ENCODE measurements around the gene ZNF211.

ZNF211 gene

DNA sequence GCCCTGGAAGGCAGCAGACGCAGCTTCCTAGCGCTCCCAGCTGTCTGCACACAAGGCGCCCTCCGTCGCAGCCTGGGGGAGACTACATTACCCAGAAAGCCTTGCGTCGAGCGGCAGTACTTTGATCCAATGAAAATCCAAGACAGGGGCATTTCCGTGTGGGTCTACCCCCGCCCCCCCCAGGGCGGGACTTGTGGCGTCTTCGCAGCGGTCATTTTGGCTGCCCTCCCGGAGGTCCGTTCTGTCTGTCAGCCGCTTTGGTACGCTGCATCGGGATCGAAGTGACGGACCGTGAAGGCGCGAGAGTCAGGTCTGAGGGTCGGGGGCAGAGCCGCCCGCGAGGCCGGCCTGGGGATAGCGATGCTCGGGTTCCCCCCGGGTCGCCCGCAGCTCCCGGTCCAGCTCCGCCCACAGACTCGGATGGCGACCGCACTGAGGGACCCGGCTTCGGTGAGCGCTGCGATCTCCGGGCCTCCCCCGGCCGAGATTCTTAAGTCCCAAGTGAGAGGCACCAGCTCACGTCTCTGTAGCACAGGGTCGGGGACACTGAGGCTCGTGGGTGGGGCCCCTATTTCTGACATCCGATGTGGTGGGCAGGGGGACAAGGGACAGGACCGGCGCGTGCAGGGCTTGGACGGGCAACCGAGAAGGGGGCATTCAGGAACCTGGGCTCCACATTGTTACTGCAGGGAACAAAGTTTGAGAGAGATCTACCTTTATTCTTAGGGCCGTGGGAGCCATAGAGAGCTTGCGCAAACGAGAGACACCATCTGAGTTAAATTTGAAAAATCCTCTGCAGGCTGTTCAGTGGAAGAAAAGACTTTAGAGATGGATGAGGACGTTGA is at the start of gene ZNF211:
Gene ZNF211 (plus strand): TSS at position 182 of the 845 bp plus-strand sequence. CDS start 179 bp downstream, at position 361.
- Mint-ChIP-seq H3K27ac (peak within 1 kb of the TSS; percentile 89), H3K9me3 (peaks cover 49% of the 10 kb centered on the region), H3K27me3 (no peaks in the 10 kb centered on the region), H3K4me1 (ENCODE audit: low read depth) (peaks cover 22% of the 10 kb centered on the region), H3K36me3 (ENCODE audit: low read depth) (peaks cover 70% of the 10 kb centered on the region), H3K4me3 (peak within 1 kb of the TSS; percentile 91)
- peak; percentile 88 for DNase-seq

DNA sequence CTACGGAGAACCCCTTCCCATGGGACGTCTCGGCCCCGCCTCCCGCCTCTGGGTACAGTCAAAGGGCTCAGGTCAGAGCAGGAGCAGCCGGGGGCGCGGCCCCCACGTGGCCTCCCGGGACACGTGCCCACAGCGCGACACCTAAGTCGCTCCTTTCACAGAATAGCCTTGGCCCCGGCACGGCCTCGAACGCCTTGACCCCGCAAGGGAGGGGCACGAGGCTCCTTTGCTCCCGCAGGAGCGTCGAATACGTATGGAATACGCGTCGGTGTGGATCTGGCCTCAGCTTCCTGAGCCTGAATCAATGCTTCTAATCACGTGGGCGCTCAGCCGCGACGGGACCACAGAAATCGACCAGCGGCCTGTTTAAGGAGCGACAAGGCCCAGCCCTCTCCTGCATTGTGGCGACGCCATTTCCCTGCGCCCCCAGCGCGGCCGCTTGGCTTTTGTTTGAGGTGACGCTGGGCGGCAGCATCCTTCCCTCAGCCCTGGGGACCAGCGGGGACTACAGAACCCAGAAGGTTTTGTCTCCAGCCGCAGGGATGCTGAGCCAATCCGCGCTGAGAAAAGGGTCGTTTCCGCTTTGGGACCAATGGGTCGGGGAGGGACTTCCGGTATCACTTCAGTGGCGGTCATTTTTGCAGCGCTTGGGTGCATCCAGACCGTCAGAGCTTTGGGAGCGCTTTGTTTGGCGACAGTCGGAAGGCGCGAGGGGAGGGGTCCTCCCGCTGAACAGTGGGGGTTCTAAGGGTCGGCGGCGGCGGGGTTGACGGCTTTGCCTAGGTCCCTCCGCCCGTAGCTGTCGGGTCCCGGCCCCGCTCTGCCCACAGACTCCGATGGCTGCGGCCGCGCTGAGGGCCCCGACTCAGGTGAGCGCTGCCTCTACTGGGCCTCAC is 49.2 kb upstream of the ZNF211 start, which contains the start of gene ZIK1:
Gene ZIK1 (plus strand): TSS at position 625 of the 896 bp plus-strand sequence. CDS start 212 bp downstream, at position 837.
- peak; percentile 84 for DNase-seq
- peak within 1 kb of the TSS; percentile 86 for H3K4me3 Mint-ChIP-seq
- no peaks in the 10 kb centered on the region for H3K27me3 Mint-ChIP-seq
- peaks cover 76% of the 10 kb centered on the region for H3K36me3 Mint-ChIP-seq (ENCODE audit: low read depth)
- H3K27ac Mint-ChIP-seq: peak within 1 kb of the TSS; percentile 87
- peaks cover 26% of the 10 kb centered on the region for H3K4me1 Mint-ChIP-seq (ENCODE audit: low read depth)
- H3K9me3 Mint-ChIP-seq: peaks cover 67% of the 10 kb centered on the region

DNA sequence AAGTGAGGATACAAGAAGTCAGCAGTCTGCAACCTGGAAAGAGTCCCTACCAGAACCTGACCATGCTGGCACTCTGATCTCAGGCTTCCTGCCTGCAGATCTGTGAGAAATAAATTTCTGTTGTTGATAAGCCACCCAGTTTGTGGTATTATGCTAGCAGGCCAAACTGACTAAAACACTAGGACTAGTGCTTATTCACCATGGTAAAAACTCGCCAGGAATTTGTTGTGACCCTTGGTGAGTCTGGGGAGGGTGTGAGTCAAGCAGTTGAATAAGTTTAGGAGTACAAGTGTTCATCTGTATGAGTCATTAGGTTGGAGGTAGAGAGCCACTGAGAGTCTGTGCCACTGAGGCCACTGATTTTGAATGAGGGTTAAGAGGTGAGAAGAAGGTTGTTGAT is 45.4 kb upstream of the ZNF211 start:
- DNase-seq: no peak
- H3K9me3 Mint-ChIP-seq: peaks cover 79% of the 10 kb centered on the region
- H3K4me1 Mint-ChIP-seq (ENCODE audit: low read depth): peaks cover 19% of the 10 kb centered on the region
- no peak overlapping the region for H3K4me3 Mint-ChIP-seq
- H3K27me3 Mint-ChIP-seq: no peaks in the 10 kb centered on the region
- no peak overlapping the region for H3K27ac Mint-ChIP-seq
- H3K36me3 Mint-ChIP-seq (ENCODE audit: low read depth): peaks cover 95% of the 10 kb centered on the region

DNA sequence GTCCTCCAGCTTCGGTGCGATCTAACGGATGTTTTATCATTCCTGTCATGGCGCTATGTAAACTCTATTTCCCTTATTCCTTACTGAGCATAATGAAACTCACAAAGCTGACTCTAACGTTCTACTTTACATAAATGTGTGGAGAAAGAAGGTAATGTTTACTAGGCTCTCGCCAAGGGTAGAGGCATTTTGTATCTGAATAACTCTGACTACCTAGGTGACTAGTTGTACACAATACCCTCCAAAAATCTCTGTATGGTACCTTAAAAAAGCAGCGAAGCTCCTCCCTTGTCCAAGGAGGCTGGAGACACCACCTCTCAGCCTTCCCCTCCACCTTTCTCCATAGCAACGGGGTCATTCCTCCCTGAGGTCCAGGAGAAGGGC is 33.6 kb upstream of the ZNF211 start:
- no peak for DNase-seq
- H3K36me3 Mint-ChIP-seq (ENCODE audit: low read depth): peaks cover 56% of the 10 kb centered on the region
- H3K27ac Mint-ChIP-seq: peak overlapping the region; percentile 79
- peaks cover 20% of the 10 kb centered on the region for H3K4me1 Mint-ChIP-seq (ENCODE audit: low read depth)
- H3K4me3 Mint-ChIP-seq: peak overlapping the region; percentile 85
- no peaks in the 10 kb centered on the region for H3K27me3 Mint-ChIP-seq
- peaks cover 60% of the 10 kb centered on the region for H3K9me3 Mint-ChIP-seq

DNA sequence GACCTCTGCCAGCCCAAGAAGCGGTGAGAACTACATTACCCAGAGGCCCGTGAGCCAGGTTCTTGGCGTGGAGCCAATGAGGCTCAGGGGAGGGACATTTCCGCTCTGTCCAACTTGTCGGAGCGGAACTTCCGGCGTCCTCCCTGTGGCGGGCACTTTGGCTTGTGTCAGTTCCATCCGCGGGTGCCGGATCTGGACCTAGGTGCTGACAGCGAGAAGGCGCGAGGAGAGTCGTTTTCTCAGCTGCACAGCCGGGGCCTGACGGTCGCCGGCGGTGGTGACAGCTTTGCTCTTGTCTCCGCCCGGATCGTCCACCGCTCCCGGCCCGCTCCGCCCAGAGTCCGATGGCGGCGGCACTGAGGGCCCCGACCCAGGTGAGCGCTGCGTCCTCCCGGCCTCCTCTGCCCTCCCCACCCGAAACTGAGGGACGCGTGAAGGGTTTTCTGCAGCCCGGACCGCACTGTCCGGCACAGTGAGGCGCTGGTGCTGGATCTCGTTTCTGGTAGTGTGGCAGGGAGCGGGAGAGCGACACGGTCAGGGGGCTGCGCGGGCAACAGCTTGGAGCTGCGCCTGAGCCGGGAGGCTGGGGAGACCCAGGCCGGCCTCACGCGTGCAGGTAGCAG is 33.1 kb upstream of the ZNF211 start, which contains the start of gene ZNF530:
Gene ZNF530 (plus strand): TSS at position 125 of the 623 bp plus-strand sequence. CDS start 4,461 bp downstream, outside the sequence.
- Mint-ChIP-seq H3K9me3 (peaks cover 61% of the 10 kb centered on the region), H3K4me3 (peak within 1 kb of the TSS; percentile 85)

DNA sequence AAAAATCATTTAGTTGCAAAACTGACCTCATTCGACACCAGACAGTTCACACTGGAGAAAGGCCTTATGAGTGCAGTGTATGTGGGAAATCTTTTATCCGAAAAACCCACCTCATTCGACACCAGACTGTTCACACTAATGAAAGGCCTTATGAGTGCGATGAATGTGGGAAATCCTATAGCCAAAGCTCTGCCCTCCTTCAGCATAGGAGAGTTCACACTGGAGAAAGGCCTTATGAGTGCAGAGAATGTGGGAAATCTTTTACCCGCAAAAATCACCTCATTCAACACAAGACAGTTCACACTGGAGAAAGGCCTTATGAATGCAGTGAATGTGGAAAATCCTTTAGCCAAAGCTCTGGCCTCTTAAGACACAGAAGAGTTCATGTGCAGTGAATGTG is 26.0 kb upstream of the ZNF211 start:
- H3K4me1 Mint-ChIP-seq (ENCODE audit: low read depth): no peaks in the 10 kb centered on the region
- peaks cover 76% of the 10 kb centered on the region for H3K9me3 Mint-ChIP-seq
- no peak overlapping the region for H3K27ac Mint-ChIP-seq
- DNase-seq: no peak
- H3K36me3 Mint-ChIP-seq (ENCODE audit: low read depth): peaks cover 84% of the 10 kb centered on the region
- H3K4me3 Mint-ChIP-seq: no peak overlapping the region
- H3K27me3 Mint-ChIP-seq: no peaks in the 10 kb centered on the region

More for the DNA sequence above, 33.1 kb upstream of the ZNF211 start, which contains the start of gene ZNF530:
- Mint-ChIP-seq H3K27me3 (no peaks in the 10 kb centered on the region), H3K4me1 (ENCODE audit: low read depth) (peaks cover 20% of the 10 kb centered on the region), H3K27ac (peak within 1 kb of the TSS; percentile 79), H3K36me3 (ENCODE audit: low read depth) (peaks cover 59% of the 10 kb centered on the region)
- DNase-seq: peak; percentile 92

DNA sequence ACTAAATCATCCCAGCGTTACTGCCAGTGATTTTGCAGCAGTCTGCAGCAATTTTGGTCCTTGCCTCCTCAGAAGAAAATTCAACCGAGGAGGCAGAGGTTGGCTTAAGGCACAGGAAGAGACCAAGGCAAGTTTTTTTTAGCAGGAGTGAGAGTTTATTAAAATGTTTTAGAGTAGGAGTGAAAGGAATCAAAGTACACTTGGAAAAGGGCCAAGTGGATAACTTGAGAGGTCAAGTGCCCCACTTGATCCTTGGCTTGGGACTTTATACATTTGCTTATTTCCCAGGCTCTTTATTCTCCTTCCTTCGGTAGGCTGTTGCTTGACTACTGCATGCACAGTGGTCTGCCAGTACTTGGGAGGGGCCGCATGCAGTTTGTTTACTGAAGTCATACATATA is 21.9 kb upstream of the ZNF211 start:
- Mint-ChIP-seq H3K27me3 (no peaks in the 10 kb centered on the region), H3K4me3 (no peak overlapping the region), H3K27ac (no peak overlapping the region), H3K36me3 (ENCODE audit: low read depth) (peaks cover 80% of the 10 kb centered on the region), H3K4me1 (ENCODE audit: low read depth) (peaks cover 21% of the 10 kb centered on the region), H3K9me3 (peaks cover 67% of the 10 kb centered on the region)
- no peak for DNase-seq

DNA sequence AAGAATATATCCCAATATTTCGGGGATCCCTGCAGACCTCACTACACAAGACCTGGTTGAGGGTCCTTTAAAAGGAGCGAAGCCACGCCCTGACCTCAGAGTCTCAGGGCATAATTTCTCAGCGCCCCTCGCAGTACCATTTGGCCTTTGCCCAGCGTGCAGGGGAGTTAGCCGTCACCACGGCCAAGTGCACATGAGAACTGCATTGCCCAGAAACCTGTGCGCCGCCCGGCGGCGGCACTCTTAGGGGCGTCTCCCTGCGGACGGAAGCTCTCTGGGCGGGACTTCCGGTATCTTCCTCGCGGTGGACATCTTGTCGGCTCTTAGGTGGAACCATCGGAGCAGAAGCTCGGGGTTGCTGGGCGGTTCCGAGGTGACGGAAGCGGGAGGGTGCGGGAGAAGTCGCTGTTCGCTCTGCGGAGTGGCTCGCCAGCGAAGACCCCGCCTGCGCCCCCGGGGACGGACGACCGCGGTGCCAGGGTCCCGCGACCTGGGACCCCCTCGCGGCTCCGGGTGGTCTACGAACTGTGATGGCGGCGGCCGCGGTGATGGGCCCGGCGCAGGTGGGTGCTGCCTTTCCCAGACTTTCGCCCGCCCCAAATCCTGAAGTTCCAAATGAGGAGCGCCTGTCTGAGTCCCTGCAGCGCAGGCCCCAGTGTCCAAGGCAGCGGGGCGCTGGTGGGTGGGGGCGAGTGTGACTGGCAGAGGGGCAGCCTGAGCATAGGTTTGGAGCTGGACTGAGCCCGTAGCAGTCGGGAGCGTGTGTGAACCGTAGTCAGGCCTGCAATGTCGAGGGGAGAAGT is 18.8 kb upstream of the ZNF211 start, which contains the start of gene ZNF134:
Gene ZNF134 (plus strand): TSS at position 302 of the 803 bp plus-strand sequence. CDS start 5,227 bp downstream, outside the sequence.
- Mint-ChIP-seq H3K9me3 (peaks cover 67% of the 10 kb centered on the region), H3K4me1 (ENCODE audit: low read depth) (peaks cover 32% of the 10 kb centered on the region), H3K4me3 (peak within 1 kb of the TSS; percentile 91), H3K27me3 (no peaks in the 10 kb centered on the region), H3K36me3 (ENCODE audit: low read depth) (peaks cover 80% of the 10 kb centered on the region), H3K27ac (peak within 1 kb of the TSS; percentile 76)
- peak; percentile 91 for DNase-seq

DNA sequence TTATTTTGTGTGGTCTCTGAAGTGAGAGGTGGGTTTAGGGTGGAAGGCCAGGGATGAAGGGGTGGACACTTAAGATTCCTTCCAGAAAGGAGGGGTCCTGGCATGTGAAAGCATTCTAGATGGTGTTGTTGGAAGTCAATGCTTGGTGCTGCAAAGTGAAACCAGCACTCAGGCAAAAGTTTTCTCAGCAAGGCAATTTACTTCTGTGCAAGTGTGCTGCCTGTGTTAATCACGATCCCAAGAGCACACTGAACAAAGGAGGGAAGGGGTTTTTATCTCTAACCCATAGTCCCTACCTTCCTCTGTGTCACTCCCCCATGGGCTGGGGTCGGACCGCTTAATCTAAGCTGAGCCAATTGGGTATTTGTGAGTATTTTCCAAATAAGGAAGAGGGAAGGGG is 17.6 kb upstream of the ZNF211 start:
- peak overlapping the region; percentile 91 for H3K4me3 Mint-ChIP-seq
- H3K36me3 Mint-ChIP-seq (ENCODE audit: low read depth): peaks cover 86% of the 10 kb centered on the region
- H3K4me1 Mint-ChIP-seq (ENCODE audit: low read depth): peaks cover 32% of the 10 kb centered on the region
- H3K9me3 Mint-ChIP-seq: peaks cover 77% of the 10 kb centered on the region
- no peaks in the 10 kb centered on the region for H3K27me3 Mint-ChIP-seq
- H3K27ac Mint-ChIP-seq: peak overlapping the region; percentile 76
- no peak for DNase-seq

DNA sequence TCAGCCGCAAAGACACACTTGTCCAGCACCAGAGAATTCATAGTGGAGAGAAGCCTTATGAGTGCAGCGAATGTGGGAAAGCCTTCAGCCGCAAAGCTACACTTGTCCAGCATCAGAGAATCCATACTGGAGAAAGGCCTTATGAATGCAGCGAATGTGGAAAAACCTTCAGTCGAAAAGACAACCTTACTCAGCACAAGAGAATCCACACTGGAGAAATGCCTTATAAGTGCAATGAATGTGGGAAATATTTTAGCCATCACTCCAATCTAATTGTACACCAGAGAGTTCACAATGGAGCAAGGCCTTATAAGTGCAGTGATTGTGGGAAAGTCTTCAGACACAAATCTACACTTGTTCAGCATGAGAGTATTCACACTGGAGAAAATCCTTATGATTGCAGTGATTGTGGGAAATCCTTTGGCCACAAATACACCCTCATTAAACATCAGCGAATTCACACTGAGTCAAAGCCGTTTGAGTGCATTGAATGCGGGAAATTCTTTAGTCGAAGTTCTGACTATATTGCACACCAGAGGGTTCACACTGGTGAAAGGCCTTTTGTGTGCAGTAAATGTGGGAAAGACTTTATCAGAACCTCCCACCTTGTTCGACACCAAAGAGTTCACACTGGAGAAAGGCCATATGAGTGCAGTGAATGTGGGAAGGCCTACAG is 12.2 kb upstream of the ZNF211 start:
- Mint-ChIP-seq H3K9me3 (peaks cover 74% of the 10 kb centered on the region), H3K4me3 (no peak overlapping the region), H3K36me3 (ENCODE audit: low read depth) (peaks cover 94% of the 10 kb centered on the region), H3K4me1 (ENCODE audit: low read depth) (peaks cover 13% of the 10 kb centered on the region), H3K27ac (no peak overlapping the region), H3K27me3 (no peaks in the 10 kb centered on the region)
- no peak for DNase-seq

DNA sequence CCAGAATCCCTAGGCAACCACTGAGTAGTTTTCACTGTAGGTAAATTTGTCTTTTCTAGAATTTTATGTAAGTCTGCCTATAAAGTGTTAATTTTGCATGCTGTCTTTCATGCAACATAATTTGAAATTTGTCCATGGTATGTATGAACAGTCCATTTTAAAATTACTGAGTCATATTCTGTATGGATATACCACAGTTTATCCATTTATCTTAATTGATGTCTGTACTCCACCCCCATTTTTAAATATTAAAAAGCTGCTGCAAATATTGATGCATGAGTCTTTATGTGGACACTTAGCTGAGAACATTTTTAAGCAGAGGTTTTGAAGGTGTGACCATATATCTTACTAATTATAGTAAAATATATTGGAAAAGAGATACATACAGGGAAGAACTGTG is 9.9 kb upstream of the ZNF211 start:
- no peak for DNase-seq
- no peaks in the 10 kb centered on the region for H3K27me3 Mint-ChIP-seq
- no peak overlapping the region for H3K27ac Mint-ChIP-seq
- H3K9me3 Mint-ChIP-seq: peaks cover 63% of the 10 kb centered on the region
- no peak overlapping the region for H3K4me3 Mint-ChIP-seq
- no peaks in the 10 kb centered on the region for H3K4me1 Mint-ChIP-seq (ENCODE audit: low read depth)
- peaks cover 80% of the 10 kb centered on the region for H3K36me3 Mint-ChIP-seq (ENCODE audit: low read depth)

DNA sequence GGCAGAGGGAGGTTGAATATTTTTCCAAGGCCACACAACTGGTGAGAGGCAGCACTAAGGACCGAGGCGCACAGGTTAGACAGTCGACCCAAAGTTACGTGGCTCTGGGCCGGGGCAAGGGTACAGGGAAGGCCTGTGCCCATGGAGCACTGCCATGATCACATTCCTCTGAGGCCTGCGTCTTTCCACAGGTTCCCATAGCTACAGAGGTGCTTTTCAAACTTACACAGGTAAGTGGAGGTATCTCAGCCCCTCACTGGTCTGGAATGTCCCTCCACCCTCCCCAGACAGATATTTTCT is 814 bp downstream of the ZNF211 start:
- H3K9me3 Mint-ChIP-seq: peaks cover 50% of the 10 kb centered on the region
- H3K27me3 Mint-ChIP-seq: no peaks in the 10 kb centered on the region
- peak overlapping the region; percentile 89 for H3K27ac Mint-ChIP-seq
- H3K4me1 Mint-ChIP-seq (ENCODE audit: low read depth): peaks cover 22% of the 10 kb centered on the region
- no peak for DNase-seq
- H3K4me3 Mint-ChIP-seq: peak overlapping the region; percentile 91
- H3K36me3 Mint-ChIP-seq (ENCODE audit: low read depth): peaks cover 73% of the 10 kb centered on the region

DNA sequence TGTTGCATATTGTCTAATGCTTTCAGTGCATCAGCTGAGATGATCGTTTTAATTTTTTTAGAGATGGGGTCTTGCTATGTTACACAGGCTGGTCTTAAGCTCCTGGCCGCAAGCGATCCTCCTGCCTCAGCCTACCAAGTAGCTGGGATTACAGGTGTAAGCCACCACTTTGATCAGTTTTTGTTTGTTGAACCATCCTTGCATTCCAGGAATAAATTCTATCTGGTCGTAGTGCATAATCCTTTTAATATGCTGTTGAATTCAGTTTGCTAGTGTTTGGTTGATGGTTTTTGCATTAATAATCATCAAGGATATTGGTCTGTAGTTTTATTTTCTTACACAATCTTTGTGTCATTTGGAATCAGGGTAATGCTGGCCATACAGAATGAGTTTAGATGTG is 4.4 kb downstream of the ZNF211 start:
- Mint-ChIP-seq H3K36me3 (ENCODE audit: low read depth) (peaks cover 94% of the 10 kb centered on the region), H3K27ac (no peak overlapping the region), H3K4me3 (no peak overlapping the region), H3K4me1 (ENCODE audit: low read depth) (peaks cover 22% of the 10 kb centered on the region), H3K27me3 (no peaks in the 10 kb centered on the region), H3K9me3 (peaks cover 67% of the 10 kb centered on the region)
- no peak for DNase-seq

Measured in activated T-cell treated with anti-CD3 and anti-CD28 coated beads, Interleukin-2, amount 50 U/mL, for 24 hours (primary cell).